ENCODE measurements around the gene IRAK1BP1.

DNA sequence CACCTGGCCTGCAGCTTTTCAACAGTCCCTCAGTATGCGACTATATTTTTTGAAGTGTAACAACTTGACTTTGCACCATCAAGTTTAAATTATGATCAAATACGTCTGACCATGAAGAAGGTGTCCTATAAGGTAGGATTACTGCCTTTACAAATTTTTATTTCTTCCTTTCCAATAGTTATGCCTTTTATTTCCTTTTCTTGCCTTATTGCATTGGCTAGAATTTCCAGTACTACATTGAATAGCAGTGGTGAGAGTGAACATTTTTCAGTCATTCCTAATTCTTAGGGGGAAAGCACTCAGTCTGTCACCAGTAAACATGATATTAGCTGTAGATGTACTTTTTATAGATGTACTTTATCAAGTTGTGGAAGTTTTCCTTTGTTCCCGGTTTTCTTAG is 81.4 kb downstream of the IRAK1BP1 start:
- TF ChIP-seq POLR2A (IDR thresholded peaks at IDR 0.05) (no peak), EP300 (IDR thresholded peaks at IDR 0.05) (no peak)
- TF ChIP-seq, protein P1, sequence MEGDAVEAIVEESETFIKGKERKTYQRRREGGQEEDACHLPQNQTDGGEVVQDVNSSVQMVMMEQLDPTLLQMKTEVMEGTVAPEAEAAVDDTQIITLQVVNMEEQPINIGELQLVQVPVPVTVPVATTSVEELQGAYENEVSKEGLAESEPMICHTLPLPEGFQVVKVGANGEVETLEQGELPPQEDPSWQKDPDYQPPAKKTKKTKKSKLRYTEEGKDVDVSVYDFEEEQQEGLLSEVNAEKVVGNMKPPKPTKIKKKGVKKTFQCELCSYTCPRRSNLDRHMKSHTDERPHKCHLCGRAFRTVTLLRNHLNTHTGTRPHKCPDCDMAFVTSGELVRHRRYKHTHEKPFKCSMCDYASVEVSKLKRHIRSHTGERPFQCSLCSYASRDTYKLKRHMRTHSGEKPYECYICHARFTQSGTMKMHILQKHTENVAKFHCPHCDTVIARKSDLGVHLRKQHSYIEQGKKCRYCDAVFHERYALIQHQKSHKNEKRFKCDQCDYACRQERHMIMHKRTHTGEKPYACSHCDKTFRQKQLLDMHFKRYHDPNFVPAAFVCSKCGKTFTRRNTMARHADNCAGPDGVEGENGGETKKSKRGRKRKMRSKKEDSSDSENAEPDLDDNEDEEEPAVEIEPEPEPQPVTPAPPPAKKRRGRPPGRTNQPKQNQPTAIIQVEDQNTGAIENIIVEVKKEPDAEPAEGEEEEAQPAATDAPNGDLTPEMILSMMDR (IDR thresholded peaks at IDR 0.05), result no peak

Data from stomach (tissue), 4 donors.